GM12878 (cell line): ENCODE measurements around the gene SH2B2. TPM values are rescaled to one million over a fixed set of nuclear protein-coding genes. Genes with fewer than 3 reads are reported as not detected.

ENCODE experiments used
- ATF7 ChIP-seq: fragments of 450-650 bp; IDR thresholded peaks from 2 replicates; pipeline ENCODE4 v1.6.1; 2016; ENCODE audit warnings: low read depth, mild to moderate bottlenecking
- BHLHE40 ChIP-seq, 2 experiments: fragments of 450-650 bp in 1 of 2; IDR thresholded peaks; 2 replicates each; pipeline ENCODE4 v1.6.1; 2011 to 2017; ENCODE audit warnings: low read depth in 2 of 2, borderline replicate concordance in 1 of 2, improper control_type of control experiment in 1 of 2, low read length in 1 of 2, mild to moderate bottlenecking in 1 of 2
- CEBPZ ChIP-seq: fragments of 150-350 bp; IDR thresholded peaks from 2 replicates; pipeline ENCODE4 v1.6.1; 2016; ENCODE audit warnings: low read depth, low read length
- E2F8 ChIP-seq: fragments of 450-650 bp; IDR thresholded peaks from 2 replicates; pipeline ENCODE4 v1.6.1; 2018; ENCODE audit warnings: mild to moderate bottlenecking, low read depth, moderate library complexity; ENCODE audit not compliant: partially characterized antibody
- ESRRA ChIP-seq: IDR thresholded peaks from 2 replicates; pipeline ENCODE4 v1.6.1; 2012; ENCODE audit warnings: mild to moderate bottlenecking, low read length, improper control_type of control experiment
- KDM1A ChIP-seq: fragments of 200-600 bp; sonication (generic); IDR thresholded peaks from 2 replicates; pipeline ENCODE4 v1.6.1; 2016; ENCODE audit warnings: borderline replicate concordance
- LARP7 ChIP-seq: fragments of 450-650 bp; IDR thresholded peaks from 2 replicates; pipeline ENCODE4 v1.6.1; 2017; ENCODE audit warnings: mild to moderate bottlenecking
- MEF2A ChIP-seq: IDR thresholded peaks from 2 replicates; pipeline ENCODE4 v1.6.1; 2011; ENCODE audit warnings: low read depth, mild to moderate bottlenecking, low read length, moderate library complexity; ENCODE audit not compliant: insufficient read depth
- MYB ChIP-seq: fragments of 150-350 bp; IDR thresholded peaks from 2 replicates; pipeline ENCODE4 v1.6.1; 2014; ENCODE audit warnings: mild to moderate bottlenecking, low read depth, low read length, borderline replicate concordance
- NFYA ChIP-seq: IDR thresholded peaks from 2 replicates; pipeline ENCODE4 v1.6.1; 2011; ENCODE audit warnings: low read depth, mild to moderate bottlenecking, low read length, improper control_type of control experiment, borderline replicate concordance
- NRF1 ChIP-seq: conservative IDR thresholded peaks from 2 replicates; pipeline ENCODE4 v1.6.1; 2011; ENCODE audit warnings: mild to moderate bottlenecking, low read depth, low read length, improper control_type of control experiment
- PAX5 ChIP-seq: IDR thresholded peaks from 2 replicates; pipeline ENCODE4 v1.6.1; 2011; ENCODE audit warnings: low read depth, low read length, borderline replicate concordance
- PBX3 ChIP-seq: IDR thresholded peaks from 2 replicates; pipeline ENCODE4 v1.6.1; 2011; ENCODE audit warnings: mild to moderate bottlenecking, low read depth, low read length, moderate library complexity; ENCODE audit not compliant: insufficient replicate concordance
- POLR2AphosphoS2 ChIP-seq: IDR thresholded peaks from 2 replicates; pipeline ENCODE4 v1.6.1; 2011; ENCODE audit warnings: low read depth, mild to moderate bottlenecking, low read length, improper control_type of control experiment, moderate library complexity
- POLR2AphosphoS5 ChIP-seq: IDR thresholded peaks from 2 replicates; pipeline ENCODE4 v1.6.1; 2011; ENCODE audit warnings: mild to moderate bottlenecking, low read length, inconsistent platforms
- SP1 ChIP-seq: IDR thresholded peaks from one replicate; pipeline ENCODE4 v1.6.1; 2011; ENCODE audit warnings: low read depth, low read length
- TAF1 ChIP-seq: IDR thresholded peaks from 2 replicates; pipeline ENCODE4 v1.6.1; 2011; ENCODE audit warnings: mild to moderate bottlenecking, low read depth, low read length, borderline replicate concordance
- TCF7 ChIP-seq: IDR thresholded peaks from 2 replicates; pipeline ENCODE4 v1.6.1; 2014; ENCODE audit warnings: antibody characterized with exemption, borderline replicate concordance
- USF2 ChIP-seq: IDR thresholded peaks from 2 replicates; pipeline ENCODE4 v1.6.1; 2011; ENCODE audit warnings: low read depth, low read length, improper control_type of control experiment, borderline replicate concordance
- ZBED1 ChIP-seq: IDR thresholded peaks from 2 replicates; pipeline ENCODE4 v1.6.1; 2016; ENCODE audit warnings: borderline replicate concordance
- ZSCAN29 ChIP-seq: fragments of 450-650 bp; IDR thresholded peaks from 2 replicates; pipeline ENCODE4 v1.6.1; 2017; ENCODE audit warnings: mild to moderate bottlenecking, moderate library complexity
- polyA plus RNA-seq, 11 experiments: library from polyadenylated mRNA; depleted of rRNA in 4 of 11; unstranded in 6 of 11; stranded (reverse) in 5 of 11; fragments of >200 nt; fragmentation: Nextera tagmentation in 4 of 11; fragmentation: Illumina TruSeq in 1 of 11; extraction: Ambion mirVana in 4 of 11; extraction: Trizol in 1 of 11; gene quantifications; 1 replicate in 1 of 11; 2 replicates in 10 of 11; pipeline versions ENCODE4 v1.2.1 to v1.2.3, GENCODE V29; 2011 to 2016; ENCODE audit warnings: inconsistent platforms in 2 of 11, missing spikeins in 2 of 11, low read depth in 1 of 11
- total RNA-seq, 4 experiments: library from RNA; depleted of rRNA in 3 of 4; stranded (reverse); fragments of >200 nt in 3 of 4; fragmentation: Illumina TruSeq in 1 of 4; extraction: Trizol in 1 of 4; gene quantifications; 2 replicates each; pipeline versions ENCODE4 v1.2.1 to v1.2.3, GENCODE V29; 2013 to 2021

The SH2B2 gene
- total and polyA plus RNA-seq, 10 of the 15 experiments (the other 5 are each of a cell fraction or from before 2014, with no cell fraction given): 0.13 to 55.1 (median 7.4) TPM; not detected in 1

DNA sequence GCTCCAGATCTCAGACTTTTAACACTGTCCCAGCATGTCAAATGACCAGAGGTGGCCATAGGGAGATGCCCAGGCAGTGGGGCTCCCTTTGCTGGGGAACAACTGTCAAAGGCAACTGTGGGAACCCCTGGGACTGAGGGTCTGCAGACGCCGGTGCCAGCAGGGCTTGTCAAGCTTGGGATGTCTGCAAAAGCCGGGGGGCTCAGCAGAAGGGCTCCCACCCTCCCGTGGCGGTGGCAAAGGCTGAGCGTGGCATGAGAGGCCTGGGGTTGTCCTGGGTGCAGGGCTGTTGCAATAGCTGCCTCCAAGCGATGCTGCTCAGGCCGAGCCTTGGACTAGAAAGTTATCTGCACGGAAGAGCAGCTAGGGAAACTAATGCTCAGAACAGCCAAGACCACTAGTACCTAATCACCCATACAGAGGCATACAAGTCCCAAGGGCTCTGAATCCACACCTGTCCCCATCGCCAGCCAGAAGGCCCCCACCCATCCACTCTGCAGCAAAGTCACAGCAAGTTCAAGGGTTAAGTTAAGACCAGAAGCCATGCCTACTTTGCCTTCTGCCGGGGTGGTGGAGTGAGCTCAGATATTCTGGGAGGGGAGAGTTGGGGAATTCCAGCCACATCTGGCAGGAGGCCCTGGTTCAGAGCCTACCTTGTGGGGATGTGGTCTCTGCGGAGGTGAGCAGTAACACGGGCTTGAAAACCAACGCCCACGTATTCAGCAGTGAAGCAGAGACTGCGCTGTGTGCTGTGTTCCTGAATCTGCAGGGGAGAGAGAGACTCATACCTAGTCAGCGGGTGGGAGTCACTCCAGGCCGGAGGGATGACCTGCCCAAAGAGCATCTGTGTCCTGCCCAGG is 4.6 kb downstream of the SH2B2 start (continued):
- TF ChIP-seq BHLHE40 (IDR thresholded peaks at IDR 0.05; ENCODE audit: borderline replicate concordance in 1 of 2, low read depth in 2 of 2, low read length in 1 of 2) (peak; percentile 76 to 84), ZBED1 (peak; percentile 57; the same call in 1 of the 2 replicates), NRF1 (0 out of 2 replicates have a peak, but pooled peaks have one; percentile 11), LARP7 (0 out of 2 replicates have a peak, but pooled peaks have one; percentile 6), NFYA (no peak), CEBPZ (no peak), PBX3 (no peak), KDM1A (no peak), POLR2AphosphoS2 (0 out of 2 replicates have a peak, but pooled peaks have one; percentile 39), PAX5 (peak; percentile 83), ZSCAN29 (no peak), TCF7 (no peak), POLR2AphosphoS5 (peak; percentile 60; the same call in 1 of the 2 replicates), USF2 (no peak), ATF7 (peak; percentile 63), ESRRA (no peak), MYB (no peak), SP1 (peak; percentile 56), E2F8 (no peak), MEF2A (peak; percentile 85), TAF1 (peak; percentile 42; the same call in 1 of the 2 replicates)
